Activated CD4-positive, alpha-beta memory T cell treated with anti-CD3 and anti-CD28 coated beads, Interleukin-2, amount 10 ng/mL, durations not matched to agents 7 days and 5 days (primary cell): ENCODE measurements around the gene HES1. TPM values are rescaled to one million over a fixed set of nuclear protein-coding genes. Genes with fewer than 3 reads are reported as not detected.

Experiments
- CTCF ChIA-PET: fragments of 350-600 bp; sonication (Branson Sonifier 250); formaldehyde crosslinking; loops from one replicate; lab custom pipeline; 2021; ENCODE audit warnings: antibody characterized with exemption, inconsistent platforms; lab: Charles Lee
- POLR2A ChIA-PET: fragments of 350-600 bp; sonication (Branson Sonifier 250); formaldehyde crosslinking; loops from one replicate; lab custom pipeline; 2021; ENCODE audit warnings: antibody characterized with exemption; lab: Charles Lee
- DNase-seq: peaks from one replicate; pipeline ENCODE4 v3.0.0-alpha.2; 2020
- H3K27ac Mint-ChIP-seq: one replicate; pipeline ENCODE4 v1.8.0; 2021; ENCODE audit warnings: mild to moderate bottlenecking, mixed read lengths
- H3K27me3 Mint-ChIP-seq: one replicate; pipeline ENCODE4 v1.8.0; 2021; ENCODE audit warnings: mixed read lengths
- H3K36me3 Mint-ChIP-seq: one replicate; pipeline ENCODE4 v1.8.0; 2021; ENCODE audit warnings: low read depth, mixed read lengths
- H3K4me1 Mint-ChIP-seq: one replicate; pipeline ENCODE4 v1.8.0; 2021; ENCODE audit warnings: mixed read lengths
- H3K4me3 Mint-ChIP-seq: one replicate; pipeline ENCODE4 v1.8.0; 2021; ENCODE audit warnings: mild to moderate bottlenecking, mixed read lengths
- H3K9me3 Mint-ChIP-seq: one replicate; pipeline ENCODE4 v1.8.0; 2021; ENCODE audit warnings: mixed read lengths
- total RNA-seq, 2 experiments: library from RNA; stranded (reverse); gene quantifications; one replicate each; pipeline ENCODE4 v1.2.3, GENCODE V29; 2021

Gene HES1
- total RNA-seq, 2 experiments from 2014 or later: 11.2 to 11.3 TPM

DNA sequence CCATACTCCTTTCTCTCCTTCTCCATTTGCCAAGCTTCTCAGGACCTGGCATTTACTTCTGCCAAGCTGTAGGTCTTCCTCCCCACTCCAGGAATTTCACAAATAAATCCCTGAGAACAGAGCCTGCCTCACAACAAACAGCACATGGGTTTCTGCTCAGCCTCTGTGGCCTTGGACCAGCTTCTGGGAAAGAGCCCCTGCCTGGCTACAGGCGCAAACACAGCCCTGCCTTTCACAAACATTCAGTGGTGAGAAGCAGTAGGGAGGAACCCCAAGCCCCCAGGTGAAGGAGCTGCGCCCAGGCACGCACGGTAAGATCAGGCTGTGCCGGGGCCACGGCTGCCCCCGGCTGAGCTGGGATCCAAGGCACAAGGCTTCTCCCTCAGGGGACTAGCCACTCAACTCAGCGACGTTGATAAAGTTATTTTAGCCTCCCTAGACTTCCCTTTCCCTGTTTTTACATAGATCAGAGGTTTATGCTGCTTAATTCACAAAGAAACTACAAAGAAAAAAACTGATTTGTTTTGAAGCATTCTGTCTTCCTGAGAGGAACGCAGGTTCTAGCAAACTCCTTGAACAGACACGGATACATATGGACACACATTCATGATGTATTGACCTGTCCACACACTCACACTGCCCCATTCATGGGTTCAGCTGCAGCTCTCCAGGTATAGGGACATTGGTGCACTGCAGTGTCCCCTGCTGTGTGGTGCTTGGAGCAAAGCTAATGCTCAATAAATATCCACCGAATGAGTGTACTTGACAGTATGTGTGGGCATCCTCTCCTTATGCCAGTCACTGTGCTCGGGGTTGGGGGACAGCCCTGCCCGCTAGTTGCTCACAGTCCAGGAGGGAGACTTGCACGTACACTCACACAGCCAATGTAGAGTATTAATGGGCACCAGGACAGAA lies 25.4 kb downstream of the HES1 start:
- no peaks in the 10 kb centered on the region for H3K9me3 Mint-ChIP-seq

GRCh38 chr3:194162070-194162678 lies 26.2 kb downstream of the HES1 start:
- Mint-ChIP-seq H3K9me3 (no peaks in the 10 kb centered on the region), H3K27me3 (peaks cover 74% of the 10 kb centered on the region), H3K27ac (no peak overlapping the region), H3K4me1 (no peaks in the 10 kb centered on the region), H3K36me3 (no peaks in the 10 kb centered on the region), H3K4me3 (no peak overlapping the region)
- ChIA-PET CTCF (no interaction called here), POLR2A (no interaction called here)
- no peak for DNase-seq

More for the DNA sequence above, 25.4 kb downstream of the HES1 start:
- ChIA-PET POLR2A (no interaction called here), CTCF (no interaction called here)
- Mint-ChIP-seq H3K4me1 (no peaks in the 10 kb centered on the region), H3K27me3 (peaks cover 73% of the 10 kb centered on the region), H3K4me3 (no peak overlapping the region), H3K36me3 (no peaks in the 10 kb centered on the region), H3K27ac (no peak overlapping the region)
- DNase-seq: no peak

DNA sequence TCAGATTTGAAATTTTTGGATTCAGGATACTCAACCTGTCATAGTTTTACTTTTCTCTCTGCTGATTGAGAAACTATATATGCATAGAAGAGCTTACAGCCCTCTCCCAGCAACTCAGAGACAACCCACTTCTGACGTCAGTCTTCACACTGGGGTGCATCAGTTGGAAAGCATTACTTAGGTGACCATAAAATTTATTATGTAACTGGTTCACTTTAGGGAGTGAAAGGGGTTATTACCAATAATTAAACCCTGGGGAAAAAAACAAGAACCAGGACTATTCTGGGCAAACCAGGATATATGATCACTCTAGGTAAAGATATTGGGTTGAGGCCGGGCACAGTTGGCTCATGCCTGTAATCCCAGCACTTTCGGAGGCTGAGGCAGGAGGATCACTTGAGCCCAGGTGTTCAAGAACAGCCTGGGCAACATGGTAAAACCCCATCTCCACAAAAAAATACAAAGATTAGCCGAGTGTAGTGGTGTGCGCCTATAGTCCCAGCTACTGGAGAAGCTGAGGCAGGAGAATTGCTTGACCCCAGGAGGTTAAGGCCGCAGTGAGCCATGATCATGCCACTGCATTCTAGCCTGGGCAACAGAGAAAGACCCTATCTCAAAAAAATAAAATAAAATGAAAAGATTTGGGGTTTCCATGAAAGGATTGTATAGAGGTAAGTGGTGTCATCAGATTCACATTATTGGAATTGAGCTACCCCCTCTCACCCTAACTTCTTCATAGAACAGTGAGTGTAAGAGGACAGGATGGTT lies 27.1 kb downstream of the HES1 start:
- POLR2A ChIA-PET: no interaction called here
- no peaks in the 10 kb centered on the region for H3K36me3 Mint-ChIP-seq
- no peak for DNase-seq
- peaks cover 76% of the 10 kb centered on the region for H3K27me3 Mint-ChIP-seq
- H3K4me3 Mint-ChIP-seq: no peak overlapping the region
- CTCF ChIA-PET: no interaction called here
- H3K4me1 Mint-ChIP-seq: peaks cover 2% of the 10 kb centered on the region
- H3K9me3 Mint-ChIP-seq: no peaks in the 10 kb centered on the region
- no peak overlapping the region for H3K27ac Mint-ChIP-seq

GRCh38 chr3:194163697-194164096 lies 27.7 kb downstream of the HES1 start:
- H3K36me3 Mint-ChIP-seq: no peaks in the 10 kb centered on the region
- H3K27me3 Mint-ChIP-seq: peaks cover 74% of the 10 kb centered on the region

GRCh38 chr3:194164861-194165260 lies 28.9 kb downstream of the HES1 start:
- CTCF ChIA-PET: no interaction called here
- Mint-ChIP-seq H3K27ac (no peak overlapping the region), H3K36me3 (no peaks in the 10 kb centered on the region), H3K27me3 (peaks cover 80% of the 10 kb centered on the region), H3K9me3 (no peaks in the 10 kb centered on the region), H3K4me3 (no peak overlapping the region), H3K4me1 (peaks cover 7% of the 10 kb centered on the region)
- DNase-seq: no peak
- POLR2A ChIA-PET: no interaction called here

More at GRCh38 chr3:194163697-194164096, 27.7 kb downstream of the HES1 start:
- peaks cover 4% of the 10 kb centered on the region for H3K4me1 Mint-ChIP-seq
- ChIA-PET CTCF (no interaction called here), POLR2A (no interaction called here)
- DNase-seq: no peak
- no peak overlapping the region for H3K27ac Mint-ChIP-seq
- no peak overlapping the region for H3K4me3 Mint-ChIP-seq
- no peaks in the 10 kb centered on the region for H3K9me3 Mint-ChIP-seq

- peaks cover 80% of the 10 kb centered on the region for H3K27me3 Mint-ChIP-seq
- ChIA-PET POLR2A (no interaction called here), CTCF (no interaction called here)
- DNase-seq: no peak
- no peak overlapping the region for H3K4me3 Mint-ChIP-seq
- H3K36me3 Mint-ChIP-seq: no peaks in the 10 kb centered on the region
- peaks cover 7% of the 10 kb centered on the region for H3K4me1 Mint-ChIP-seq
- H3K9me3 Mint-ChIP-seq: no peaks in the 10 kb centered on the region
- no peak overlapping the region for H3K27ac Mint-ChIP-seq
These were observed 29.5 kb downstream of the HES1 start for GRCh38 chr3:194165271-194166018.

- Mint-ChIP-seq H3K9me3 (no peaks in the 10 kb centered on the region), H3K4me3 (no peak overlapping the region), H3K4me1 (peaks cover 11% of the 10 kb centered on the region), H3K36me3 (no peaks in the 10 kb centered on the region), H3K27ac (no peak overlapping the region), H3K27me3 (peaks cover 67% of the 10 kb centered on the region)
- no peak for DNase-seq
- ChIA-PET POLR2A (no interaction called here), CTCF (interaction anchor here (0.6 to 1.9 kb wide), 4 partner anchors 9 to 483 kb away, joined by 4 to 5 read pairs (median 4); no protein-coding TSS in a partner anchor)
These were observed 30.9 kb downstream of the HES1 start for GRCh38 chr3:194166682-194167479.

- H3K4me3 Mint-ChIP-seq: no peak overlapping the region
- POLR2A ChIA-PET: no interaction called here
- H3K27me3 Mint-ChIP-seq: peaks cover 61% of the 10 kb centered on the region
- no peak for DNase-seq
- H3K27ac Mint-ChIP-seq: no peak overlapping the region
- H3K9me3 Mint-ChIP-seq: no peaks in the 10 kb centered on the region
- CTCF ChIA-PET: interaction anchor here (0.6 to 1.9 kb wide), 3 partner anchors 10 to 484 kb away, joined by 4 to 5 read pairs (median 5); no protein-coding TSS in a partner anchor
- H3K4me1 Mint-ChIP-seq: peaks cover 11% of the 10 kb centered on the region
- no peaks in the 10 kb centered on the region for H3K36me3 Mint-ChIP-seq
These were observed 31.7 kb downstream of the HES1 start for GRCh38 chr3:194167480-194168282.

DNA sequence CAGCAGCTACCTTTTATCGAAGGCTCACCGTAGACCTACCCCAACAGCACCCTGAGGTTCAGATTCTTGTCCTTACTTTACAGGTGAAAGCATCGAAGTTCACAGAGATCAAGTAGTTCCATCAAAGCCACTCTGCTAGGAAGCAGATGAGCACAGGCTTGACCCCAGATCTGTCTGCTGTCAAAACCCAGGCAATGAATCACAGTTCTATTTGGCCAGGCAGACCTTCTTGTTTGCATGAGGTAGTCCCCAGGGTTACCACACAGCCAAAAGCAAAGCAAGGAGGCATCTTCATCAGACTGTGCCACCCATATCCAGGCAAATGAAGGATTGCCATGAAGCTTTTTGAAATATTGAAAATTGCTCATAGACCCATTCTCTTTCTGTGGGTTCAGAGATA lies 33.0 kb downstream of the HES1 start:
- Mint-ChIP-seq H3K9me3 (no peaks in the 10 kb centered on the region), H3K4me3 (no peak overlapping the region), H3K4me1 (peaks cover 11% of the 10 kb centered on the region), H3K36me3 (no peaks in the 10 kb centered on the region), H3K27me3 (peaks cover 51% of the 10 kb centered on the region), H3K27ac (no peak overlapping the region)
- DNase-seq: no peak
- ChIA-PET CTCF (no interaction called here), POLR2A (no interaction called here)

DNA sequence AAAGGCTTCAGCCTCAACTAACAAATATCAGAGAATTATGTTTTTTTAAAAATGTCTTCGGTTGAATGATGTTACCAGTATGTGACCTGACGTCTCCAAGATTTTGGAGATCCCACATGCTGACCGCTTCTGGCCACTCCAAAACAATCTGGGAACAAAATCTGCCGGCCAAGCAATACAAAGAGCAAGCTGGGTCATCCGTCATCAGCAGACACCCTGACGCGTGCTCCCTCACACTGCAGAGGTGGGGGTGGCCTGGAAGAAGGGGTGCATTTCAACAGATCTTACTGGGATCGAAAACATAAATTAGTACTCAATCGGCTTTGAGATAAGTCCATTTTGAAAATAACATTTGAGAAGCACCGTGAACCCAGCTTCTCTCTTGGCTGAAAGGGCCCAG lies 33.6 kb downstream of the HES1 start:
- Mint-ChIP-seq H3K4me1 (peaks cover 11% of the 10 kb centered on the region), H3K27ac (no peak overlapping the region), H3K4me3 (no peak overlapping the region), H3K27me3 (peaks cover 48% of the 10 kb centered on the region), H3K36me3 (no peaks in the 10 kb centered on the region), H3K9me3 (no peaks in the 10 kb centered on the region)
- CTCF ChIA-PET: no interaction called here
- POLR2A ChIA-PET: no interaction called here
- DNase-seq: no peak

- no peak for DNase-seq
- Mint-ChIP-seq H3K27ac (no peak overlapping the region), H3K4me1 (peaks cover 11% of the 10 kb centered on the region), H3K9me3 (no peaks in the 10 kb centered on the region), H3K27me3 (peaks cover 37% of the 10 kb centered on the region), H3K36me3 (no peaks in the 10 kb centered on the region), H3K4me3 (no peak overlapping the region)
- ChIA-PET CTCF (no interaction called here), POLR2A (interaction anchor here (0.6 kb wide), 1 partner anchor 393 kb away, joined by 3 read pairs; no protein-coding TSS in a partner anchor)
These were observed 34.8 kb downstream of the HES1 start for GRCh38 chr3:194170793-194171192.
